Neutrophil (primary cell): ENCODE data around the gene ZNF723.
"Not testable (repeated sequence)": the region's sequence is repeated elsewhere in the genome, so short reads cannot be mapped to it uniquely, and the experiment has no call there.

Experiments
- H3K27ac ChIP-seq: fragments of 200-600 bp; sonication (generic); 2 replicates; pipeline ENCODE4 v1.5.1; 2016; ENCODE audit warnings: mild to moderate bottlenecking, moderate library complexity
- H3K27me3 ChIP-seq: fragments of 200-600 bp; sonication (generic); 2 replicates; pipeline ENCODE4 v1.6.0; 2016; ENCODE audit warnings: mild to moderate bottlenecking
- H3K36me3 ChIP-seq: fragments of 200-600 bp; sonication (generic); 2 replicates; pipeline ENCODE4 v1.5.1; 2017
- H3K4me1 ChIP-seq, 2 experiments: fragments of 200-600 bp in 1 of 2; sonication (generic) in 1 of 2; 1 replicate in 1 of 2; 2 replicates in 1 of 2; pipeline versions ENCODE4 v1.5.1 to v1.6.1; 2013 to 2016; ENCODE audit warnings: low read depth in 1 of 2, low read length in 1 of 2, mild to moderate bottlenecking in 1 of 2, moderate library complexity in 1 of 2; ENCODE audit not compliant: control insufficient read depth in 1 of 2, insufficient read depth in 1 of 2
- H3K4me3 ChIP-seq, 2 experiments: fragments of 200-600 bp in 1 of 2; sonication (generic) in 1 of 2; 1 replicate in 1 of 2; 2 replicates in 1 of 2; pipeline ENCODE4 v1.5.1; 2013 to 2016; ENCODE audit warnings: low read depth in 1 of 2, low read length in 1 of 2, mild to moderate bottlenecking in 1 of 2, moderate library complexity in 1 of 2
- H3K9me3 ChIP-seq: fragments of 200-600 bp; sonication (generic); 2 replicates; pipeline ENCODE4 v1.5.1; 2016
- TF ChIP-seq, protein P1 (sequence below): fragments of 200-600 bp; sonication (generic); IDR thresholded peaks from 2 replicates; pipeline ENCODE4 v1.5.1; 2016; ENCODE audit warnings: antibody characterized with exemption

Gene ZNF723

DNA sequence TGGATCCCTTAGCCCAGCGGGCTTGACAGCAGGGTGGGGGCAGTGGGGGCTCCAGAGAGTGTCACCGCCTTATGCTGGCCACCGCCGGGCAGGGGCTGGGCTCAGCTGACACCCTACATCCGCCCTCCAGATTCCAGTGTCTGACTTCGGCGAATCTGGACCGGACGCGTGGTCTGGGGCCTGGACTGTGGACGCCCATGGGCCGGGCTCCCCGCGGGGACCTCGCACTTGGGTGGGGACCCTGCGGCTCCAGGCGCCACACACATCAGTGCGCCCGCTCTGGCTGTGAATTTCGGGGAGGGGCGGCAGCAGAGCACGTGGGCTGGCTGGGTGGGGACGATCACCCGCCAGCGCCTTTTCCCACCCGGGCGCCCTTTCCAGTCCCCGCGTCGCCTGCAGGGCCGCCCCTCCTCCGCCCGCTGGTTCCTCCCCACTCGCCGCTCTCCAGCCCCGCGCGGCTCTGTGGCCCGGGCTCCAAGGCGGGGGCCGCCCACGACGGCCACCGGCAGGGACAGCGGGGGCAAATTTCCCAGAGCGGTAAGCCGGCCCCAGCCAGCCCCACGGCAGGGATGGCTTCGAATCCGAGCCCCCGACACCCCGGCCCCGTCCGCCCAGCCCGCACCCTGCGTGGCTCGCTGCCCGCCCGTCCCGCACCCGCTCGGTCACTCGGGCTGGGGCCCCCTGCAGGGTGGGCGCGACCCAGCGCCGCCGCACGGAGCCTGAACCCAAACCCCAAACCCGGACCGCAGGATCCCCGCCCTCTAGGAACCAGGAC, 24.8 kb upstream of the ZNF723 start:
- peaks cover 13% of the 10 kb centered on the region for H3K27me3 ChIP-seq
- no peak overlapping the region for H3K27ac ChIP-seq
- TF ChIP-seq, protein P1, sequence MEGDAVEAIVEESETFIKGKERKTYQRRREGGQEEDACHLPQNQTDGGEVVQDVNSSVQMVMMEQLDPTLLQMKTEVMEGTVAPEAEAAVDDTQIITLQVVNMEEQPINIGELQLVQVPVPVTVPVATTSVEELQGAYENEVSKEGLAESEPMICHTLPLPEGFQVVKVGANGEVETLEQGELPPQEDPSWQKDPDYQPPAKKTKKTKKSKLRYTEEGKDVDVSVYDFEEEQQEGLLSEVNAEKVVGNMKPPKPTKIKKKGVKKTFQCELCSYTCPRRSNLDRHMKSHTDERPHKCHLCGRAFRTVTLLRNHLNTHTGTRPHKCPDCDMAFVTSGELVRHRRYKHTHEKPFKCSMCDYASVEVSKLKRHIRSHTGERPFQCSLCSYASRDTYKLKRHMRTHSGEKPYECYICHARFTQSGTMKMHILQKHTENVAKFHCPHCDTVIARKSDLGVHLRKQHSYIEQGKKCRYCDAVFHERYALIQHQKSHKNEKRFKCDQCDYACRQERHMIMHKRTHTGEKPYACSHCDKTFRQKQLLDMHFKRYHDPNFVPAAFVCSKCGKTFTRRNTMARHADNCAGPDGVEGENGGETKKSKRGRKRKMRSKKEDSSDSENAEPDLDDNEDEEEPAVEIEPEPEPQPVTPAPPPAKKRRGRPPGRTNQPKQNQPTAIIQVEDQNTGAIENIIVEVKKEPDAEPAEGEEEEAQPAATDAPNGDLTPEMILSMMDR = no peak
- H3K9me3 ChIP-seq = peaks cover 29% of the 10 kb centered on the region
- H3K36me3 ChIP-seq = no peaks in the 10 kb centered on the region
- no peaks in the 10 kb centered on the region for H3K4me1 ChIP-seq
- H3K4me3 ChIP-seq = no peak overlapping the region

DNA sequence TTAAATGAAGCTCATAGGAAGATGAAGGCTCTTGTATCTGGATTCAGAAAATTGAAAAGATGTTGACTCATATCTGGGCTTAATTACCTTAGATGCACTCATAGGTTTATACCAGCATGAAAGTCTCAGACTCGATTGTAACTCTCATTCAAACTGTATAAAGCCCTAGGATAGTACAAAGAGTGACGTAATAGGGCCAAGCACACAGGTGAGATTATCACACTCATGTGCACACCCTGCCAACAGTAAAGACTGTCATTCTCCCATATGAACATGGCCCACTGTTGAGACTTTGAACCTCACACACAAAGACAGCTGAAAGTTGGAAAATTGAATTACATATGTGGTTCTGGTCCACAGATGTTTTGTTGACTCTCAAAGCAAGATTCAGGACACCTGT, 18.0 kb upstream of the ZNF723 start:
- H3K4me1 ChIP-seq = no peaks in the 10 kb centered on the region
- H3K36me3 ChIP-seq = no peaks in the 10 kb centered on the region
- H3K27ac ChIP-seq = no peak overlapping the region
- TF ChIP-seq, protein P1 = no peak
- peaks cover 24% of the 10 kb centered on the region for H3K9me3 ChIP-seq
- no peaks in the 10 kb centered on the region for H3K27me3 ChIP-seq
- H3K4me3 ChIP-seq = no peak overlapping the region

DNA sequence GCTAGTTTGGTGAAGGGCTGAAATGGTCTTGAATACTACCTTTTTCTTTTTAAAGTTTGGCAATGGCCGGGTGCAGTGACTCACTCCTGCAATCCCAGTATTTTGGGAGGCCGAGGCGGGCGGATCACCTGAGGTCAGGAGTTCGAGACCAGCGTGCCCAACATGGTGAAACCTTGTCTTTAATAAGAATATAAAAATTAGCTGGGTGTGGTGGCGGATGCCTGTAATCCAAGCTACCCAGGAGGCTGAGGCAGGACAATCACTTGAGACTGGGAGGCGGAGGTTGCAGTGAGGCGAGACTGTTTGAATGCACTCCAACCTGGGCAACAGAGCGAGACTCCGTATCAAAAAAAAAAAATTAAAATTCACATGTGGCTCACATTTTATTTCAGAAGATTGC, 880 bp upstream of the ZNF723 start:
- TF ChIP-seq, protein P1 = no peak
- no peaks in the 10 kb centered on the region for H3K36me3 ChIP-seq
- H3K9me3 ChIP-seq = peaks cover 5% of the 10 kb centered on the region
- H3K4me3 ChIP-seq = no peak overlapping the region
- no peak overlapping the region for H3K27ac ChIP-seq
- H3K27me3 ChIP-seq = no peaks in the 10 kb centered on the region
- H3K4me1 ChIP-seq = no peaks in the 10 kb centered on the region

DNA sequence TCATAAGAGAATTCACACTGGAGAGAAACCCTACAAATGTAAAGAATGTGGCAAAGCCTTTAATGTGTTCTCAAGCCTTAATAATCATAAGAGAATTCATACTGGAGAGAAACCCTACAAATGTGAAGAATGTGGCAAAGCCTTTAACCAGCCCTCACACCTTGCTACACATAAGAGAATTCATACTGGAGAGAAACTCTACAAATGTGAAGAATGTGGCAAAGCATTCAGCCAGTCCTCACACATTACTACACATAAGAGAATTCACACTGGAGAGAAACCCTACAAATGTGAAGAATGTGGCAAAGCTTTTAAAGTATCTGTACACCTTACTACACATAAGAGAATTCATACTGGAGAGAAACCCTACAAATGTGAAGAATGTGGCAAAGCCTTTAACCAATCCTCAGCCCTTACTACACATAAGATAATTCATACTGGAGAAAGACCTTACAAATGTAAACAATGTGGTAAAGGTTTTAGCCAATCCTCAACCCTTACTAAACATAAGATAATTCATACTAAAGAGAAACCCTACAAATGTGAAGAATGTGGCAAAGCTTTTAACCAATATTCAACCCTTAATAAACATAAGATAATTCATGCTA, 25.7 kb downstream of the ZNF723 start:
- H3K4me1 ChIP-seq, H3K4me3 ChIP-seq, H3K27me3 ChIP-seq, H3K36me3 ChIP-seq, H3K27ac ChIP-seq: not testable (repeated sequence)
- peaks cover 33% of the 10 kb centered on the region for H3K9me3 ChIP-seq

DNA sequence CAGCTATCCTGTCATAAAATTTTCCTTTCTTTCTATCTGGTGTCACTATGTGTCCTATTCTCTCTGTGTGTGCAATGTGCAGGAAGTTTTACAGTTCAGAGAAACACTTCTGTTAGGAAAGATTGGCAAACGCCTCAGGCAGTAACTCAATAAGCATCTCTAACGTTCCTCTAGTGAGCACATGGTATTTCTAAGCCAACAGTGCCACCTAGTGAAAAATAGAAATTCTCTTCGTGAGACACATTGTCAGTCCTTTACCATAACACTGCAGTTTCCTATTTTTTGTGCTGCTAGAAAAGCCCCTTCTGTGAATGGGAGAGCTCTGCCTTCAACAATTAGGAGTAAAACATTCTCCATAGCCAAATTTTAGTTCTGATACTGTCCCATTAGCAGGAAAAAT, 50.7 kb downstream of the ZNF723 start:
- Histone ChIP-seq H3K4me3 (no peak overlapping the region), H3K9me3 (no peaks in the 10 kb centered on the region), H3K27me3 (no peaks in the 10 kb centered on the region), H3K4me1 (no peaks in the 10 kb centered on the region), H3K27ac (no peak overlapping the region), H3K36me3 (no peaks in the 10 kb centered on the region)
- TF ChIP-seq, protein P1 = no peak

DNA sequence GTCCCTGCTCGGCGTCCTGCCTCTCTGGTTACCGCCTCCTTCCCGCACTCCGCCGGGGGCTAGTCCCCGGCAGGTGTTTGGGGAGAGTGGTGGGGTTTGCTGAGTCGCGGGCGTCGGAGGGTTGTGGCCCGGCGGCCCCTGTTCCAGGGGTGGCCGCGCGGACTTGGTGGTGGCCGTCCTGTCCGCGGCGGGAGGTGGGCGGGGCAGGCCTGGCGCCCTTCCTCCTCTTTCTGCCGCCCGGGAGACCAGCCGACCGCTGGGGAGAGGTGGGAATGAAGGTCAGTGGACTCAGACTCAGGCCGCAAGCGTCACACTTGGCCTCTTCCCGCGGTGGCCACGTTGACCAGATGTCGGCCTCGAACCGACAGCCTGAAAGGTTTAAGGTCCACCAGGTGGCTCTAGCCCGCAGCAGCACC, 61.8 kb downstream of the ZNF723 start:
- no peaks in the 10 kb centered on the region for H3K4me1 ChIP-seq
- peaks cover 4% of the 10 kb centered on the region for H3K9me3 ChIP-seq
- H3K4me3 ChIP-seq = no peak overlapping the region
- no peak overlapping the region for H3K27ac ChIP-seq
- H3K27me3 ChIP-seq = no peaks in the 10 kb centered on the region
- TF ChIP-seq, protein P1 = no peak
- H3K36me3 ChIP-seq = no peaks in the 10 kb centered on the region
